Naive thymus-derived CD4-positive, alpha-beta T cell (primary cell): ENCODE measurements around the gene MRPS27. TPM values are rescaled to one million over a fixed set of nuclear protein-coding genes. Genes with fewer than 3 reads are reported as not detected.
"Not testable (repeated sequence)": the region's sequence is repeated elsewhere in the genome, so short reads cannot be mapped to it uniquely, and the experiment has no call there.

Source experiments
- ATAC-seq: fragments of 150-1000 bp; cut with Tn5 transposase; 2 replicates; pipeline ENCODE4 v1.10.0; 2021; ENCODE audit warnings: mild to moderate bottlenecking, moderate library complexity
- CTCF ChIA-PET: fragments of 350-600 bp; sonication (Branson Sonifier 250); formaldehyde crosslinking; loops from one replicate; lab custom pipeline; 2021; ENCODE audit warnings: antibody characterized with exemption; lab: Charles Lee
- POLR2A ChIA-PET: fragments of 350-600 bp; sonication (Branson Sonifier 250); formaldehyde crosslinking; loops from one replicate; lab custom pipeline; 2021; ENCODE audit warnings: antibody characterized with exemption, inconsistent platforms; lab: Charles Lee
- DNase-seq, 9 donors: peaks; one replicate each; pipeline versions ENCODE4 v3.0.0 to v3.0.0-alpha.2; 2020 to 2022; ENCODE audit warnings: mixed read lengths in 1 of 9
- H3K27ac ChIP-seq: one replicate; pipeline ENCODE4 v1.7.0; 2013; ENCODE audit warnings: mild to moderate bottlenecking, low read depth, low read length, moderate library complexity
- H3K27me3 ChIP-seq, 2 donors: one replicate each; pipeline ENCODE4 v1.7.0; 2013; ENCODE audit warnings: low read length in 2 of 2, mild to moderate bottlenecking in 2 of 2, moderate library complexity in 2 of 2; ENCODE audit not compliant: control insufficient read depth in 2 of 2, insufficient read depth in 2 of 2
- H3K36me3 ChIP-seq, 3 experiments: 1 replicate in 2 of 3; 2 replicates in 1 of 3; pipeline ENCODE4 v1.7.0; 2013; ENCODE audit warnings: low read length in 3 of 3, mild to moderate bottlenecking in 3 of 3, moderate library complexity in 1 of 3; ENCODE audit not compliant: insufficient read depth in 3 of 3, control insufficient read depth in 2 of 3
- H3K4me1 ChIP-seq, 2 donors: one replicate each; pipeline ENCODE4 v1.7.0; 2013; ENCODE audit warnings: low read length in 2 of 2, mild to moderate bottlenecking in 2 of 2, moderate library complexity in 1 of 2; ENCODE audit not compliant: control insufficient read depth in 2 of 2, insufficient read depth in 2 of 2
- H3K4me3 ChIP-seq: 2 replicates; pipeline ENCODE4 v1.7.0; 2013; ENCODE audit warnings: mild to moderate bottlenecking, low read length
- H3K9me3 ChIP-seq, 3 experiments: 1 replicate in 2 of 3; 2 replicates in 1 of 3; pipeline ENCODE4 v1.7.0; 2013; ENCODE audit warnings: low read length in 3 of 3; ENCODE audit not compliant: control insufficient read depth in 2 of 3
- H3K27ac Mint-ChIP-seq, 9 donors: one replicate each; pipeline ENCODE4 v1.8.0; 2020 to 2022; ENCODE audit warnings: mixed read lengths in 9 of 9, mild to moderate bottlenecking in 8 of 9, moderate library complexity in 5 of 9, inconsistent platforms in 2 of 9
- H3K27me3 Mint-ChIP-seq, 5 donors: one replicate each; pipeline ENCODE4 v1.8.0; 2021 to 2022; ENCODE audit warnings: mixed read lengths in 5 of 5, mild to moderate bottlenecking in 1 of 5
- H3K36me3 Mint-ChIP-seq, 5 donors: one replicate each; pipeline ENCODE4 v1.8.0; 2020 to 2022; ENCODE audit warnings: mixed read lengths in 5 of 5, mild to moderate bottlenecking in 3 of 5, inconsistent platforms in 1 of 5
- H3K4me1 Mint-ChIP-seq, 7 donors: one replicate each; pipeline ENCODE4 v1.8.0; 2020 to 2022; ENCODE audit warnings: mixed read lengths in 7 of 7, mild to moderate bottlenecking in 3 of 7, inconsistent platforms in 1 of 7
- H3K4me3 Mint-ChIP-seq, 10 donors: one replicate each; pipeline ENCODE4 v1.8.0; 2020 to 2022; ENCODE audit warnings: mild to moderate bottlenecking in 10 of 10, mixed read lengths in 10 of 10, moderate library complexity in 6 of 10, inconsistent platforms in 2 of 10
- H3K9me3 Mint-ChIP-seq, 11 donors: one replicate each; pipeline ENCODE4 v1.8.0; 2020 to 2022; ENCODE audit warnings: mixed read lengths in 11 of 11, mild to moderate bottlenecking in 4 of 11, inconsistent platforms in 1 of 11, moderate library complexity in 1 of 11
- intact Hi-C, 2 donors: fragments of 100-400 bp; cut with micrococcal nuclease; formaldehyde crosslinking; loops; one replicate each; pipeline ENCODE4 v1.15.1; 2023
- polyA plus RNA-seq, 2 donors: library from polyadenylated mRNA; unstranded; fragments of 300-500 nt; fragmentation: Illumina TruSeq; gene quantifications; one replicate each; pipeline ENCODE4 v1.2.3, GENCODE V29; 2021
- total RNA-seq, 6 experiments: library from RNA in 5 of 6; stranded (reverse) in 5 of 6; gene quantifications; 1 replicate in 5 of 6; 2 replicates in 1 of 6; pipeline ENCODE4 v1.2.3 and lab custom pipeline; 2021 to 2026

MRPS27 gene
- total and polyA plus RNA-seq, 7 experiments from 2014 or later, result 35.2 to 54.0 (median 39.5) TPM

DNA sequence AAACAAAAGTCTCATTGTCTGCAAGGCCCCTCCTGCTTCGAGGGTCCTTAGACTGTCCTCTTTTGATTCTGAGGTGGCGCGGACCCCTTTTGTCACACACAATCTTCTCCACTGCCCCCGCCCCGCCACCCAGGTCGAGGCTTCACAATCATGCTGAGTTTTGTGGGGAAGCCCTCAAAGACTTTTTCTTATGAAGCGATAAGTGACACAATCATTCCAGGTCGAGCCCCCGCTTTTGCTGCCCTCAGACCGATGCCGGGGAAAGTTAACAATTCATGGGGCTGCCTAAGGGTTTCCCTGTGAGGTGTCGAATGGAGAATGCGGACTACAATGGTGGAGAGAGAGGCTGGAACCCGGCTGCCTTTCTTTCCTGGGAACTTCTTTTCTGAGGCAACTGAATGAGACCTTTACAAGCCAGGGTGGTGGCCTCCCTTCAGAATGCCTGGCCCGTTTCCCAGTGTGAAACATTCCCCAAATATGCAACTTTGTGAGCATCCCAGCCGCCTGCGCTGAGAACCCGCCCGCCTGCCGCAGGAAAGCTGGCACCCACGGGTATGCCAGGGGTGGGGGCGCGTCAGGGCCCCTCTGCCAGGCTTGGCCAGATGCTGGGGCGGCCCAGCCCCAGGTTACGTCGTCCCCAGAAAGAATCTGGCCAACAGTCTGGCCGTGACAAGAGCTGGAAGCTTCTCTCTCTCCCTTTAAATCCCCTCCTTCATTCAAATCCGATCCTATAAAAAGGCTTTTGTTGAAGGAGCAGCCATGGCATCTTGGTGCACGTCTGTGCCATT lies 140.8 kb downstream of the MRPS27 start:
- intact Hi-C loops, result no loop called here
- no peak for DNase-seq
- ATAC-seq, result no peak
- Histone ChIP-seq H3K9me3 (no peaks in the 10 kb centered on the region), H3K27me3 (no peaks in the 10 kb centered on the region), H3K4me1 (no peaks in the 10 kb centered on the region), H3K36me3 (no peaks in the 10 kb centered on the region), H3K4me3 (no peak overlapping the region), H3K27ac (no peak overlapping the region)
- no peak overlapping the region for H3K27ac Mint-ChIP-seq
- H3K36me3 Mint-ChIP-seq, result no peaks in the 10 kb centered on the region
- H3K4me3 Mint-ChIP-seq, result no peak overlapping the region
- H3K27me3 Mint-ChIP-seq, result peaks cover 14 to 46% (median 32%) of the 10 kb centered on the region in 5 donors
- H3K9me3 Mint-ChIP-seq, result peaks cover 0 to 2% (median 0%) of the 10 kb centered on the region in 11 donors
- H3K4me1 Mint-ChIP-seq, result no peaks in the 10 kb centered on the region
- ChIA-PET POLR2A (no interaction called here), CTCF (no interaction called here)

- ChIA-PET POLR2A (no interaction called here), CTCF (no interaction called here)
- H3K4me1 Mint-ChIP-seq, result no peaks in the 10 kb centered on the region
- intact Hi-C loops, result no loop called here
- Histone ChIP-seq H3K4me3 (no peak overlapping the region), H3K4me1 (no peaks in the 10 kb centered on the region), H3K27me3 (no peaks in the 10 kb centered on the region), H3K27ac (no peak overlapping the region), H3K36me3 (no peaks in the 10 kb centered on the region), H3K9me3 (no peaks in the 10 kb centered on the region)
- ATAC-seq (no peak), DNase-seq (no peak)
- no peaks in the 10 kb centered on the region for H3K36me3 Mint-ChIP-seq
- H3K27ac Mint-ChIP-seq, result no peak overlapping the region
- peaks cover 9 to 47% (median 28%) of the 10 kb centered on the region in 5 donors for H3K27me3 Mint-ChIP-seq
- H3K9me3 Mint-ChIP-seq, result peaks cover 0 to under 1% (median 0%) of the 10 kb centered on the region in 11 donors
- H3K4me3 Mint-ChIP-seq, result no peak overlapping the region
Observed at GRCh38 chr5:72177538-72177937, 142.5 kb downstream of the MRPS27 start.

DNA sequence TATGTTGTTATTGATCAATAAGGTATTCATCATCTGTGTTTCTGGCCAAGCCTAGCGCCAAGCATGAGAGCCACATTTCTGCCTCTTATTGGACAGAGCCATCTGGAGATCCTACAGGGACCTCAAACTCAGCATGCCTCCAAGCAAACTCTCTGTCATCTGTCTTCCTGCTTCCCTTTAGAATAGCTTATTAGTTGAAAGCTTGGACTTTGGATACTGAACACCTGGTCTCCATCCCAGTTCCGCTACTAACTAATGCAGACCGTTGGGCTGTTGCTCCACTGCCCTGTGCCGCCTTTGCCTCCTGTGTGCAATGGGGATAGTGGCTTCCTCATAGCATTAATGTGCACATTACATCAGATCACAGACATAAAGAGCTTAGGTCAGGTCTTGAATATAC lies 147.3 kb downstream of the MRPS27 start:
- no peak for DNase-seq
- intact Hi-C loops, result no loop called here
- Mint-ChIP-seq H3K27me3 (peaks cover 23 to 47% (median 38%) of the 10 kb centered on the region in 5 donors), H3K4me3 (no peak overlapping the region), H3K9me3 (peaks cover 0 to 2% (median 0%) of the 10 kb centered on the region in 11 donors), H3K4me1 (no peaks in the 10 kb centered on the region), H3K36me3 (no peaks in the 10 kb centered on the region), H3K27ac (no peak overlapping the region)
- no peaks in the 10 kb centered on the region for H3K36me3 ChIP-seq
- POLR2A ChIA-PET, result no interaction called here
- no peaks in the 10 kb centered on the region for H3K27me3 ChIP-seq
- no peak overlapping the region for H3K27ac ChIP-seq
- H3K4me1 ChIP-seq, result no peaks in the 10 kb centered on the region
- H3K4me3 ChIP-seq, result no peak overlapping the region
- no peaks in the 10 kb centered on the region for H3K9me3 ChIP-seq
- ATAC-seq, result no peak
- CTCF ChIA-PET, result no interaction called here

- ATAC-seq (no peak), DNase-seq (no peak)
- intact Hi-C loops, result no loop called here
Observed at GRCh38 chr5:72171667-72172066, 148.4 kb downstream of the MRPS27 start.

DNA sequence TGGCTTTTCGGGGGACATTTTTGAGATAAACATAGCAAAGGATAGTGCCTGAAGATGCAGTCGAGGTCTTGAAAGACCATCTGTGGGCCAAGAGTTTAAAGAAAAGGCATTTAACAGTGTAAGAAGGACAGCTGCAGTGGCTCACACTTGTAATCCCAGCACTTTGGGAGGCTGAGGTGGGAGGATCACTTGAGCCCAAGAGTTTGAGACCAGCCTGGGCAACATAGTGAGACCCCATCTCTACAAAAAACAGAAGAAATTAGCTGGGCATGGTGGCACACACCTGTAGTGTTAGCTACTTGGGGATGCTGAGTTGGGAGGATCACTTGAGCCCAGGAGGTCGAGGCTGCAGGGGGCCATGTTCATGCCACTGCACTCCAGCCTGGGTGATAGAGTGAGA lies 148.9 kb downstream of the MRPS27 start:
- CTCF ChIA-PET, intact Hi-C loops, H3K4me1 ChIP-seq, H3K27ac Mint-ChIP-seq, H3K27me3 ChIP-seq, POLR2A ChIA-PET, H3K36me3 ChIP-seq, H3K9me3 Mint-ChIP-seq, H3K4me1 Mint-ChIP-seq, DNase-seq, H3K4me3 Mint-ChIP-seq, H3K4me3 ChIP-seq, H3K36me3 Mint-ChIP-seq, H3K9me3 ChIP-seq, ATAC-seq, H3K27ac ChIP-seq: not testable (repeated sequence)
- peaks cover 34 to 53% (median 49%) of the 10 kb centered on the region in 5 donors for H3K27me3 Mint-ChIP-seq

More at GRCh38 chr5:72171667-72172066, 148.4 kb downstream of the MRPS27 start:
- CTCF ChIA-PET, result no interaction called here
- H3K36me3 ChIP-seq, result no peaks in the 10 kb centered on the region
- peaks cover 0 to 2% (median 0%) of the 10 kb centered on the region in 11 donors for H3K9me3 Mint-ChIP-seq
- H3K4me3 ChIP-seq, result no peak overlapping the region
- H3K27me3 ChIP-seq, result no peaks in the 10 kb centered on the region
- no peak overlapping the region for H3K27ac Mint-ChIP-seq
- no peak overlapping the region for H3K4me3 Mint-ChIP-seq
- no peaks in the 10 kb centered on the region for H3K36me3 Mint-ChIP-seq
- H3K27ac ChIP-seq, result no peak overlapping the region
- no peaks in the 10 kb centered on the region for H3K4me1 ChIP-seq
- H3K9me3 ChIP-seq, result no peaks in the 10 kb centered on the region
- POLR2A ChIA-PET, result no interaction called here
- peaks cover 31 to 51% (median 45%) of the 10 kb centered on the region in 5 donors for H3K27me3 Mint-ChIP-seq
- peaks cover 0 to 2% (median 0%) of the 10 kb centered on the region in 7 donors for H3K4me1 Mint-ChIP-seq

- no peak for ATAC-seq
- intact Hi-C loops, result no loop called here
- CTCF ChIA-PET, result no interaction called here
Observed at GRCh38 chr5:72170101-72170500, 149.9 kb downstream of the MRPS27 start.

More at GRCh38 chr5:72170101-72170500, 149.9 kb downstream of the MRPS27 start:
- no peaks in the 10 kb centered on the region for H3K4me1 ChIP-seq
- DNase-seq, result no peak
- H3K4me3 Mint-ChIP-seq, result no peak overlapping the region
- H3K27ac Mint-ChIP-seq, result no peak overlapping the region
- POLR2A ChIA-PET, result no interaction called here
- H3K9me3 ChIP-seq, result no peaks in the 10 kb centered on the region
- H3K4me3 ChIP-seq, result no peak overlapping the region
- no peaks in the 10 kb centered on the region for H3K36me3 Mint-ChIP-seq
- peaks cover 0 to 2% (median 0%) of the 10 kb centered on the region in 11 donors for H3K9me3 Mint-ChIP-seq
- peaks cover 39 to 52% (median 47%) of the 10 kb centered on the region in 5 donors for H3K27me3 Mint-ChIP-seq
- peaks cover 0 to 3% (median 0%) of the 10 kb centered on the region in 7 donors for H3K4me1 Mint-ChIP-seq
- H3K36me3 ChIP-seq, result no peaks in the 10 kb centered on the region
- no peak overlapping the region for H3K27ac ChIP-seq
- H3K27me3 ChIP-seq, result no peaks in the 10 kb centered on the region
